IMR-90 (cell line): ENCODE data around the gene PNPLA2. TPM values are rescaled to one million over a fixed set of nuclear protein-coding genes. Genes with fewer than 3 reads are reported as not detected.

Experiments used
- ATAC-seq: fragments of 200-7000 bp; cut with Tn5 transposase; 2 replicates; pipeline ENCODE4 v1.9.1; 2020; ENCODE audit warnings: low read depth, mild to moderate bottlenecking, moderate library complexity
- BruUV-seq: library from RNA; stranded (reverse); fragments of 400-500 nt; replicated peaks from 2 replicates; lab custom pipeline; 2021; lab: Mats Ljungman, UMichigan
- CTCF ChIA-PET: fragments of 300-600 bp; formaldehyde crosslinking; extraction: SDS; loops from one replicate; lab custom pipeline; 2021; ENCODE audit warnings: antibody characterized with exemption; lab: Yijun Ruan, JAX
- POLR2A ChIA-PET: fragments of 300-600 bp; sonication (Branson Sonifier 250); formaldehyde crosslinking; loops from one replicate; lab custom pipeline; 2022; ENCODE audit warnings: antibody characterized with exemption; ENCODE audit not compliant: unreplicated experiment; lab: Charles Lee
- DNase-seq: peaks from one replicate; pipeline ENCODE4 v3.0.0; 2013
- H2AFZ ChIP-seq: replicated peaks from 2 replicates; pipeline ENCODE3; 2013; ENCODE audit warnings: low read length, mild to moderate bottlenecking; ENCODE audit not compliant: poor library complexity
- H2AK5ac ChIP-seq: 2 replicates; pipeline ENCODE4 v1.6.1; 2013; ENCODE audit warnings: low read depth, low read length, inconsistent platforms
- H2AK9ac ChIP-seq: replicated peaks from 2 replicates; pipeline ENCODE3; 2013; ENCODE audit warnings: mild to moderate bottlenecking, low read depth, low read length, moderate library complexity; ENCODE audit not compliant: poor library complexity
- H2BK120ac ChIP-seq: 2 replicates; pipeline ENCODE4 v1.6.1; 2013; ENCODE audit warnings: low read depth, low read length, inconsistent platforms
- H2BK15ac ChIP-seq: 3 replicates; pipeline ENCODE4 v1.6.1; 2013; ENCODE audit warnings: low read depth, low read length, inconsistent platforms
- H2BK20ac ChIP-seq: 2 replicates; pipeline ENCODE4 v1.6.1; 2013; ENCODE audit warnings: low read depth, mild to moderate bottlenecking, inconsistent platforms, low read length, moderate library complexity
- H2BK5ac ChIP-seq: 2 replicates; pipeline ENCODE4 v1.6.1; 2013; ENCODE audit warnings: mild to moderate bottlenecking, low read depth, low read length, inconsistent platforms; ENCODE audit not compliant: poor library complexity, severe bottlenecking
- H3K14ac ChIP-seq: replicated peaks from 2 replicates; pipeline ENCODE4 v1.6.1; 2013; ENCODE audit warnings: low read depth, low read length, inconsistent platforms
- H3K18ac ChIP-seq: 2 replicates; pipeline ENCODE4 v1.6.1; 2013; ENCODE audit warnings: low read depth, low read length, control low read depth
- H3K23ac ChIP-seq: 2 replicates; pipeline ENCODE4 v1.6.1; 2013; ENCODE audit warnings: low read depth, low read length, inconsistent platforms
- H3K27ac ChIP-seq: 2 replicates; pipeline ENCODE4 v1.5.1; 2013; ENCODE audit warnings: mild to moderate bottlenecking, control low read depth, low read length; ENCODE audit not compliant: insufficient read depth
- H3K27me3 ChIP-seq: 2 replicates; pipeline ENCODE4 v1.6.1; 2013; ENCODE audit warnings: low read length; ENCODE audit not compliant: control insufficient read depth, insufficient read depth
- H3K36me3 ChIP-seq: 2 replicates; pipeline ENCODE4 v1.6.1; 2013; ENCODE audit warnings: low read length, mixed read lengths; ENCODE audit not compliant: control insufficient read depth, insufficient read depth
- H3K4ac ChIP-seq: 2 replicates; pipeline ENCODE4 v1.6.1; 2013; ENCODE audit warnings: low read depth, low read length, inconsistent platforms
- H3K4me1 ChIP-seq: 2 replicates; pipeline ENCODE4 v1.6.1; 2013; ENCODE audit warnings: low read length, mixed read lengths; ENCODE audit not compliant: control insufficient read depth, insufficient read depth
- H3K4me2 ChIP-seq: 2 replicates; pipeline ENCODE4 v1.6.1; 2013; ENCODE audit warnings: low read depth, mild to moderate bottlenecking, control low read depth, low read length, moderate library complexity
- H3K4me3 ChIP-seq: 2 replicates; pipeline ENCODE4 v1.5.1; 2013; ENCODE audit warnings: low read depth, mild to moderate bottlenecking, control low read depth, low read length, moderate library complexity; ENCODE audit not compliant: insufficient read depth
- H3K56ac ChIP-seq: 2 replicates; pipeline ENCODE4 v1.6.1; 2013; ENCODE audit warnings: low read length, inconsistent platforms; ENCODE audit not compliant: insufficient read depth; ENCODE audit errors: extremely low read depth
- H3K79me1 ChIP-seq, 2 experiments: 2 replicates each; pipeline ENCODE4 v1.6.1; 2013; ENCODE audit warnings: low read length in 2 of 2, inconsistent platforms in 1 of 2, low read depth in 1 of 2
- H3K9ac ChIP-seq: 2 replicates; pipeline ENCODE4 v1.6.1; 2013; ENCODE audit warnings: low read depth, low read length, control low read depth
- H3K9me1 ChIP-seq: 2 replicates; pipeline ENCODE4 v1.6.1; 2013; ENCODE audit warnings: low read length, inconsistent platforms; ENCODE audit not compliant: insufficient read depth
- H3K9me3 ChIP-seq: 2 replicates; pipeline ENCODE4 v1.6.1; 2013; ENCODE audit warnings: low read length; ENCODE audit not compliant: control insufficient read depth, insufficient read depth
- H4K20me1 ChIP-seq: 2 replicates; pipeline ENCODE4 v1.6.1; 2013; ENCODE audit warnings: low read length, inconsistent platforms; ENCODE audit not compliant: insufficient read depth
- H4K5ac ChIP-seq: 2 replicates; pipeline ENCODE4 v1.6.1; 2013; ENCODE audit warnings: mild to moderate bottlenecking, low read depth, low read length, control low read depth
- H4K8ac ChIP-seq, 2 experiments: 2 replicates each; pipeline ENCODE4 v1.6.1; 2013; ENCODE audit warnings: low read depth in 2 of 2, low read length in 2 of 2, control low read depth in 1 of 2, inconsistent platforms in 1 of 2
- H4K91ac ChIP-seq: 2 replicates; pipeline ENCODE4 v1.6.1; 2013; ENCODE audit warnings: low read depth, low read length, inconsistent platforms; ENCODE audit not compliant: insufficient read depth
- BHLHE40 ChIP-seq: fragments of 150-350 bp; IDR thresholded peaks from 2 replicates; pipeline ENCODE4 v1.6.1; 2016; ENCODE audit warnings: mild to moderate bottlenecking, low read depth, low read length
- CEBPB ChIP-seq: IDR thresholded peaks from 2 replicates; pipeline ENCODE4 v1.6.1; 2012; ENCODE audit warnings: low read depth, low read length, improper control_type of control experiment
- FOS ChIP-seq: fragments of 150-350 bp; IDR thresholded peaks from 2 replicates; pipeline ENCODE4 v1.6.1; 2016; ENCODE audit warnings: low read depth, low read length
- MAFK ChIP-seq: IDR thresholded peaks from 2 replicates; pipeline ENCODE4 v1.6.1; 2012; ENCODE audit warnings: low read depth, low read length, improper control_type of control experiment
- MAZ ChIP-seq: IDR thresholded peaks from 2 replicates; pipeline ENCODE4 v1.6.1; 2012; ENCODE audit warnings: low read depth, mild to moderate bottlenecking, low read length, improper control_type of control experiment, moderate library complexity, borderline replicate concordance
- WGBS, 2 experiments: methylation state at CpG; one replicate each; pipeline versions ENCODE4 v1.1.5 to v1.1.7; 2013; ENCODE audit warnings: missing lambda C conversion rate in 2 of 2; ENCODE audit not compliant: insufficient read length in 1 of 2; ENCODE audit errors: extremely low coverage in 2 of 2; 5-methylcytosine and 5-hydroxymethylcytosine counted together
- dilution Hi-C: fragments of 300-500 bp; cut with HindIII; formaldehyde crosslinking; loops from one replicate; pipeline ENCODE4 v1.14.3; 2018; ENCODE audit warnings: low sequenced_read_pairs; ENCODE audit not compliant: unreplicated experiment
- in situ Hi-C: fragments of 300-500 bp; cut with MboI; formaldehyde crosslinking; loops from 3 replicates; pipeline ENCODE4 v1.14.3; 2019; ENCODE audit warnings: low sequenced_read_pairs, inconsistent platforms, mixed read lengths
- intact Hi-C: fragments of 100-400 bp; cut with micrococcal nuclease; formaldehyde crosslinking; loops from 2 replicates; pipeline ENCODE4 v1.10.0; 2022
- polyA plus RNA-seq, 3 experiments: library from polyadenylated mRNA; depleted of rRNA; stranded (reverse); fragments of >200 nt; gene quantifications; 2 replicates each; pipeline ENCODE4 v1.2.3, GENCODE V29; 2012; ENCODE audit warnings: low replicate concordance in 1 of 3
- total RNA-seq: library from RNA; depleted of rRNA; stranded (reverse); fragments of >200 nt; gene quantifications from 2 replicates; pipeline ENCODE4 v1.2.3, GENCODE V29; 2012
- TF ChIP-seq, protein P1 (sequence below): fragments of 150-350 bp; IDR thresholded peaks from 2 replicates; pipeline ENCODE4 v1.6.1; 2016; ENCODE audit warnings: low read depth, mild to moderate bottlenecking, low read length, moderate library complexity, borderline replicate concordance
- TF ChIP-seq, protein P2 (sequence below): conservative IDR thresholded peaks from 2 replicates; pipeline ENCODE4 v1.5.1; 2012; ENCODE audit warnings: mild to moderate bottlenecking, low read depth, low read length, improper control_type of control experiment

Gene PNPLA2
- total and polyA plus RNA-seq, 2 of the 4 experiments (the other 2 are of a cell fraction): 7.0 to 94.3 TPM

DNA sequence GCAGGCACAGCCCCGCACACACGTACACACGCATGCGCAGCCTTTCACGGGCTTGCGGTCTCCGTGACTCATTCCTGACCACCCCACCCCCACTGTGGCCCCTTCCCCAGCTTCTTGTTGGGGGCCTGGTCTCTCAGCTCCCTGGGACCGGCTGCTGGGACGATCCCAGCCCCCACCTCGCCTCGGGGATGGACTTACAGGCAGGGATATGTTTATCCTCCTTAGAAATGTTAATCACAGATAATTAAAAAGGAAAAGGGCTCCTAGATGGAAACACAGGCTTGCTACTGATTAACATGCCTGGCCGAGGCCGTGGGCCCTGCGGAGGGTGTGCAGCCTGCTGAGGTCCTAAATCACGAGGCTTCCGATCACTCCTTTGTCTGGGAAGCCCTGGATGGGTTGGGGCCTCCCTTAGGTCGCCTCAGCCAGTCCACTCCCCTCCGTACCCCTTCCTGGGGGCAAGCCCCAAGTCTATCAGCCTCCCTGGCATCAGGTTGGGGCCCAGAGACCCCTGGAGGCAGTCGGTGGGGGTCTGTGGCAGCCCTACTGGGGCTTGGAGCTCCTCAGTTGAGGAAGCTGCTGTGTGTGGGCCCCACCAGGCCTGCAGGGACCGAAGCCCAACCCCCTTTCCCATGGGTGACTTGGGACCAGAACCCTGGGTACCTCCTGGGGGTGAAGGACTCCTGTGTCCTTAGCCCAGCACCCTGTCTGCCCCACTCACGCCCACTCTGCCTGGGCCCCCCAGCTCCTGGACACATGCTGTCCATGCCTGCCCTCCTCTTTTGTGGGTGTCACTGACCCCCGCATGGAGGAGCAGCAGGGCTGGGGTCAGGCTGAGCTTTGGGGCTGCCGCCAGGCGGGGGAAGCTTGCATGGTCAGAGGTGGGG, 44.6 kb downstream of the PNPLA2 start (continued):
- TF ChIP-seq MAZ: no peak
- no peak for TF ChIP-seq FOS

DNA sequence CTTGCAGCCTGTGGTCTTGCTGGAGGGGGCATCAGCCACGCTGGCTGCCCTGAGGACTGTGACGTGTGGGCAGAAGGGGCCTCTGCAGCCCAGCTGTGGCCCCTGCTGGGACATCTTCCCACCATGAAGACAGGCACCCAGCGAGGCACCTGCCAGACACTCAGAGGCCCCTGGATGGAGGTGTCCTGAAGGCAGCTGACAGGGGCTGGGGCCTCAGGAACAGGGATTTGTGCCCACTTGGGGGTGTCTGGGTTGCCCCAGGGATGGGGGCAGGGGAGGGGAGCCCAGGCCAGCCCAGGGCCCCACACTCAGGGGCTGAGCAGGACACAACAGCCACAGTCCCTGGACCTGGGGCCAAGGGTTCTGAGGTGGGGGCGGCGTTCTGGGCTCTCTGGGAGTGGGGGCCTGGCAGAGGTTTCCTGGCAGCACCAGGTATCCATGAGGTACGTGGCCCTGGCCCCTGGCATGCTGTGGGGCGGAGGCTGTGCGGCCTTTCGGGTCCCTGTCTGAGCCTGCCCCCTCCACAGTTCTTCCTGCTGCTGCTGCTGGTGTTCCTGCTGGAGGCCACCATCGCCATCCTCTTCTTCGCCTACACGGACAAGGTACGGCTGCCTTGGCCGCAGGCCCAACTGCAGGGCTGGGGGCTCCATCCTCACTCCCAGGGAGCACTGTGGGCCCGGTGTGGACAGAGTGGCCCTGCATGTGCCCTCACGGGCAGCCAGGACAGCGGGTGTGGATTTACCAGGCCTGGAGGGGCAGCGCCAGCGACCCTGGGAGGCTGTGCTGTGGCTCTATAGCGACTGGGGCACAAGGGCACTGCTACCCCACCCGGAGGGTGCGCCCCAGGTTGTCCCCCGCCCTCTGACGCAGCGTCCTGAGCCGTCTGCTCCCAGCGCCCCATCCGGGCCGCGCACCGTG, 45.5 kb downstream of the PNPLA2 start:
- H3K18ac ChIP-seq: no peak overlapping the region
- WGBS, 2 experiments: 97% methylated on average over 6 of the region's 31 CpGs; no CpG with 5 or more reads in 1 of the 2 experiments
- H4K5ac ChIP-seq: no peak overlapping the region
- ATAC-seq: no peak
- H2BK20ac ChIP-seq: no peak overlapping the region
- no TSS peak for BruUV-seq
- POLR2A ChIA-PET: no interaction called here
- no peak overlapping the region for H3K23ac ChIP-seq
- no peak overlapping the region for H3K4me2 ChIP-seq
- no peak overlapping the region for H2AK5ac ChIP-seq
- H3K27me3 ChIP-seq: no peaks in the 10 kb centered on the region
- H3K36me3 ChIP-seq: peaks cover 34% of the 10 kb centered on the region; the same call in 1 of the 2 replicates
- no peak overlapping the region for H3K9ac ChIP-seq
- H3K4me3 ChIP-seq: no peak overlapping the region
- no peak overlapping the region for H2BK15ac ChIP-seq
- in situ Hi-C loops (no loop called here), intact Hi-C loops (no loop called here), dilution Hi-C loops (no loop called here)
- no peak overlapping the region for H2BK120ac ChIP-seq
- no peak overlapping the region for H3K56ac ChIP-seq
- H3K79me1 ChIP-seq: peaks cover 19 to 53% of the 10 kb centered on the region in 2 experiments; a peak in 3 of 4 replicates
- no peak overlapping the region for H2BK5ac ChIP-seq
- H3K4me1 ChIP-seq: peaks cover 10% of the 10 kb centered on the region
- peaks cover 5% of the 10 kb centered on the region for H3K9me1 ChIP-seq
- no peak overlapping the region for H3K4ac ChIP-seq
- H4K20me1 ChIP-seq: peaks cover 52% of the 10 kb centered on the region
- no peak overlapping the region for H3K14ac ChIP-seq
- CTCF ChIA-PET: no interaction called here
- no peaks in the 10 kb centered on the region for H3K9me3 ChIP-seq
- DNase-seq: no peak
- no peak overlapping the region for H4K91ac ChIP-seq
- H2AK9ac ChIP-seq: peak overlapping the region; percentile 16
- no peak overlapping the region for H3K27ac ChIP-seq
- H2AFZ ChIP-seq: peak overlapping the region; percentile 63
- TF ChIP-seq MAFK (no peak), BHLHE40 (no peak), CEBPB (no peak)
- TF ChIP-seq, protein P1, sequence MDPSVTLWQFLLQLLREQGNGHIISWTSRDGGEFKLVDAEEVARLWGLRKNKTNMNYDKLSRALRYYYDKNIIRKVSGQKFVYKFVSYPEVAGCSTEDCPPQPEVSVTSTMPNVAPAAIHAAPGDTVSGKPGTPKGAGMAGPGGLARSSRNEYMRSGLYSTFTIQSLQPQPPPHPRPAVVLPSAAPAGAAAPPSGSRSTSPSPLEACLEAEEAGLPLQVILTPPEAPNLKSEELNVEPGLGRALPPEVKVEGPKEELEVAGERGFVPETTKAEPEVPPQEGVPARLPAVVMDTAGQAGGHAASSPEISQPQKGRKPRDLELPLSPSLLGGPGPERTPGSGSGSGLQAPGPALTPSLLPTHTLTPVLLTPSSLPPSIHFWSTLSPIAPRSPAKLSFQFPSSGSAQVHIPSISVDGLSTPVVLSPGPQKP: no peak
- TF ChIP-seq, protein P2, sequence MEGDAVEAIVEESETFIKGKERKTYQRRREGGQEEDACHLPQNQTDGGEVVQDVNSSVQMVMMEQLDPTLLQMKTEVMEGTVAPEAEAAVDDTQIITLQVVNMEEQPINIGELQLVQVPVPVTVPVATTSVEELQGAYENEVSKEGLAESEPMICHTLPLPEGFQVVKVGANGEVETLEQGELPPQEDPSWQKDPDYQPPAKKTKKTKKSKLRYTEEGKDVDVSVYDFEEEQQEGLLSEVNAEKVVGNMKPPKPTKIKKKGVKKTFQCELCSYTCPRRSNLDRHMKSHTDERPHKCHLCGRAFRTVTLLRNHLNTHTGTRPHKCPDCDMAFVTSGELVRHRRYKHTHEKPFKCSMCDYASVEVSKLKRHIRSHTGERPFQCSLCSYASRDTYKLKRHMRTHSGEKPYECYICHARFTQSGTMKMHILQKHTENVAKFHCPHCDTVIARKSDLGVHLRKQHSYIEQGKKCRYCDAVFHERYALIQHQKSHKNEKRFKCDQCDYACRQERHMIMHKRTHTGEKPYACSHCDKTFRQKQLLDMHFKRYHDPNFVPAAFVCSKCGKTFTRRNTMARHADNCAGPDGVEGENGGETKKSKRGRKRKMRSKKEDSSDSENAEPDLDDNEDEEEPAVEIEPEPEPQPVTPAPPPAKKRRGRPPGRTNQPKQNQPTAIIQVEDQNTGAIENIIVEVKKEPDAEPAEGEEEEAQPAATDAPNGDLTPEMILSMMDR: no peak
- H4K8ac ChIP-seq: no peak overlapping the region
